HepG2 (cell line): Measurements from ENCODE around the gene PLEKHH1. TPM values are rescaled to one million over a fixed set of nuclear protein-coding genes. Genes with fewer than 3 reads are reported as not detected.

ENCODE experiments used
- ATAC-seq: fragments of 200-7000 bp; cut with Tn5 transposase; 3 replicates; pipeline ENCODE4 v1.9.1; 2020; ENCODE audit warnings: mild to moderate bottlenecking, moderate library complexity
- BruUV-seq: library from RNA; stranded (reverse); fragments of 400-500 nt; replicated peaks from 2 replicates; lab custom pipeline; 2021; lab: Mats Ljungman, UMichigan
- CTCF ChIA-PET: fragments of 300-600 bp; formaldehyde crosslinking; extraction: SDS; loops from one replicate; lab custom pipeline; 2021; ENCODE audit warnings: low total read pairs, inconsistent platforms, low intra/inter-chr PET ratio; lab: Yijun Ruan, JAX
- POLR2A ChIA-PET: fragments of 350-600 bp; sonication (Branson Sonifier 250); formaldehyde crosslinking; loops from one replicate; lab custom pipeline; 2020; ENCODE audit warnings: antibody characterized with exemption, inconsistent platforms; lab: Yijun Ruan, JAX
- DNase-seq: peaks from one replicate; pipeline ENCODE4 v3.0.0-alpha.2; 2015; ENCODE audit warnings: low spot score
- FAIRE-seq: peaks from 3 replicates; lab custom pipeline; 2011; peaks lifted over from hg19 to GRCh38; lab: Jason Lieb, UNC
- H2AFZ ChIP-seq: one replicate; pipeline ENCODE4 v1.6.1; 2011; ENCODE audit warnings: low read length, inconsistent platforms
- H3K27ac ChIP-seq: fragments of 300-600 bp; 3 replicates; pipeline ENCODE4 v1.8.0; 2011; ENCODE audit warnings: mixed run types, mild to moderate bottlenecking, mixed read lengths, low read length, inconsistent platforms; ENCODE audit not compliant: insufficient read depth; ENCODE audit errors: extremely low read length
- H3K27me3 ChIP-seq, 2 experiments: fragments of 200-600 bp in 1 of 2; 2 replicates in 1 of 2; 3 replicates in 1 of 2; pipeline versions ENCODE4 v1.6.0 to v1.8.0; 2011; ENCODE audit warnings: low read length in 2 of 2, mild to moderate bottlenecking in 2 of 2, moderate library complexity in 2 of 2, inconsistent platforms in 1 of 2; ENCODE audit not compliant: insufficient read depth in 2 of 2, control insufficient read depth in 1 of 2
- H3K36me3 ChIP-seq, 2 experiments: fragments of 200-600 bp in 1 of 2; replicated peaks in 1 of 2; 2 replicates in 1 of 2; 3 replicates in 1 of 2; pipeline versions ENCODE4 v1.5.1 to v1.8.0; 2011; ENCODE audit warnings: low read length in 2 of 2, inconsistent platforms in 1 of 2; ENCODE audit not compliant: insufficient read depth in 2 of 2, control insufficient read depth in 1 of 2
- H3K4me1 ChIP-seq: 2 replicates; pipeline ENCODE4 v1.5.1; 2012; ENCODE audit warnings: low read length, inconsistent platforms; ENCODE audit not compliant: insufficient read depth
- H3K4me2 ChIP-seq: 2 replicates; pipeline ENCODE4 v1.6.0; 2011; ENCODE audit warnings: low read depth, low read length, inconsistent platforms
- H3K4me3 ChIP-seq, 3 experiments: fragments of 200-600 bp in 1 of 3; sonication (generic), shearing (Covaris generic) in 1 of 3; replicated peaks in 1 of 3; 2 replicates each; pipeline ENCODE4 v1.5.1; 2011 to 2016; ENCODE audit warnings: low read length in 3 of 3, inconsistent platforms in 2 of 3, low read depth in 2 of 3, mild to moderate bottlenecking in 2 of 3, control low read depth in 1 of 3, mixed read lengths in 1 of 3; ENCODE audit not compliant: insufficient read depth in 1 of 3
- H3K79me2 ChIP-seq: one replicate; pipeline ENCODE4 v1.6.1; 2011; ENCODE audit warnings: low read length, inconsistent platforms; ENCODE audit not compliant: insufficient read depth
- H3K9ac ChIP-seq: 2 replicates; pipeline ENCODE4 v1.6.0; 2011; ENCODE audit warnings: mild to moderate bottlenecking, low read depth, low read length, inconsistent platforms; ENCODE audit not compliant: insufficient read depth
- H3K9me3 ChIP-seq: 2 replicates; pipeline ENCODE4 v1.5.1; 2012; ENCODE audit warnings: mild to moderate bottlenecking, low read length
- H4K20me1 ChIP-seq: 2 replicates; pipeline ENCODE4 v1.6.0; 2011; ENCODE audit warnings: inconsistent platforms, mild to moderate bottlenecking, low read length, moderate library complexity; ENCODE audit not compliant: insufficient read depth
- BORCS8-MEF2B ChIP-seq: sonication (generic); formaldehyde crosslinking; IDR thresholded peaks from 2 replicates; pipeline ENCODE4 v1.8.0; 2022; ENCODE audit warnings: mild to moderate bottlenecking, missing genetic modification reagents
- CHCHD3 ChIP-seq: sonication (generic); formaldehyde crosslinking; IDR thresholded peaks from 2 replicates; pipeline ENCODE4 v1.8.0; 2022; ENCODE audit warnings: mild to moderate bottlenecking, missing genetic modification reagents, moderate library complexity
- CREB1 ChIP-seq, 2 experiments: fragments of 450-650 bp in 1 of 2; IDR thresholded peaks; 2 replicates each; pipeline ENCODE4 v1.6.1; 2016 to 2017; ENCODE audit warnings: control low read depth in 1 of 2, mild to moderate bottlenecking in 1 of 2, missing compliant biosample characterization in 1 of 2, missing genetic modification characterization in 1 of 2
- HHEX ChIP-seq: IDR thresholded peaks from 2 replicates; pipeline ENCODE4 v1.6.1; 2016; ENCODE audit warnings: control low read depth
- HNRNPLL ChIP-seq: fragments of 200-400 bp; formaldehyde crosslinking; IDR thresholded peaks from 2 replicates; pipeline ENCODE4 v1.6.1; 2017; ENCODE audit warnings: mild to moderate bottlenecking, low read depth, low read length; ENCODE audit not compliant: poor library complexity, severe bottlenecking
- PRMT3 ChIP-seq: sonication (generic); formaldehyde crosslinking; IDR thresholded peaks from 2 replicates; pipeline ENCODE4 v1.8.1; 2022; ENCODE audit warnings: low read depth, mild to moderate bottlenecking, moderate library complexity, missing genetic modification reagents, borderline replicate concordance
- RELA ChIP-seq: sonication (generic); formaldehyde crosslinking; IDR thresholded peaks from 2 replicates; pipeline ENCODE4 v1.4.0; 2020; ENCODE audit warnings: missing genetic modification reagents
- REPIN1 ChIP-seq: sonication (generic); formaldehyde crosslinking; IDR thresholded peaks from 2 replicates; pipeline ENCODE4 v1.8.0; 2022; ENCODE audit warnings: missing genetic modification reagents, low read depth, mild to moderate bottlenecking, borderline replicate concordance
- SRSF9 ChIP-seq: fragments of 200-400 bp; formaldehyde crosslinking; IDR thresholded peaks from 2 replicates; pipeline ENCODE4 v1.6.1; 2018; ENCODE audit warnings: borderline replicate concordance, mild to moderate bottlenecking, low read depth, low read length; ENCODE audit not compliant: insufficient read depth, poor library complexity, severe bottlenecking
- ZFP90 ChIP-seq: sonication (generic); formaldehyde crosslinking; IDR thresholded peaks from 2 replicates; pipeline ENCODE4 v1.8.0; 2022; ENCODE audit warnings: missing genetic modification reagents, mild to moderate bottlenecking, inconsistent platforms, borderline replicate concordance
- ZNF292 ChIP-seq: sonication (generic); formaldehyde crosslinking; IDR thresholded peaks from 2 replicates; pipeline ENCODE4 v1.8.1; 2022; ENCODE audit warnings: mild to moderate bottlenecking, low read depth, missing genetic modification reagents, borderline replicate concordance
- ZNF670 ChIP-seq: sonication (generic); formaldehyde crosslinking; IDR thresholded peaks from 2 replicates; pipeline ENCODE4 v1.8.0; 2022; ENCODE audit warnings: mild to moderate bottlenecking, missing genetic modification reagents, borderline replicate concordance
- ZNF792 ChIP-seq: IDR thresholded peaks from 2 replicates; pipeline ENCODE4 v1.6.1; 2016
- WGBS: methylation state at CpG from one replicate; pipeline ENCODE4 v1.1.6; 2017; ENCODE audit warnings: low lambda C conversion rate; 5-methylcytosine and 5-hydroxymethylcytosine counted together
- in situ Hi-C: cut with HindIII; loops from 2 replicates; pipeline ENCODE4 v1.10.0; 2017; ENCODE audit warnings: low pct_unique_long_range_greater_than_20kb; ENCODE audit not compliant: extremely low pct_ligation_motif_present
- intact Hi-C: fragments of 100-400 bp; cut with micrococcal nuclease; formaldehyde crosslinking; loops from one replicate; pipeline ENCODE4 v1.10.0; 2022; ENCODE audit not compliant: unreplicated experiment
- polyA plus RNA-seq, 8 experiments: library from polyadenylated mRNA; depleted of rRNA in 3 of 8; stranded (reverse) in 7 of 8; unstranded in 1 of 8; fragments of >200 nt; fragmentation: Illumina TruSeq in 4 of 8; extraction: Trizol in 4 of 8; gene quantifications; 2 replicates each; pipeline versions ENCODE4 v1.2.1 to v1.2.3, GENCODE V29; 2011 to 2016; ENCODE audit warnings: low read depth in 4 of 8, missing spikeins in 1 of 8, mixed read lengths in 1 of 8; ENCODE audit not compliant: insufficient read depth in 1 of 8
- total RNA-seq, 5 experiments: library from RNA; depleted of rRNA; stranded (reverse); fragments of >200 nt; fragmentation: Illumina TruSeq; extraction: Trizol; gene quantifications; 2 replicates each; pipeline ENCODE4 v1.2.3, GENCODE V29; 2016; ENCODE audit warnings: low read depth in 1 of 5
- TF ChIP-seq, protein P1 (sequence below): sonication (generic); formaldehyde crosslinking; IDR thresholded peaks from 2 replicates; pipeline ENCODE4 v1.4.0; 2020; ENCODE audit warnings: mild to moderate bottlenecking, low read depth, missing genetic modification reagents
- TF ChIP-seq, protein P2 (sequence below): sonication (generic); formaldehyde crosslinking; IDR thresholded peaks from one replicate; pipeline ENCODE4 v1.5.1; 2020; ENCODE audit warnings: mild to moderate bottlenecking, missing genetic modification reagents; ENCODE audit errors: not compliant biosample characterization

The PLEKHH1 gene
- total and polyA plus RNA-seq, 2 of the 13 experiments (the other 11 are each of a cell fraction or from before 2014, with no cell fraction given) = 8.6 to 15.8 TPM

DNA sequence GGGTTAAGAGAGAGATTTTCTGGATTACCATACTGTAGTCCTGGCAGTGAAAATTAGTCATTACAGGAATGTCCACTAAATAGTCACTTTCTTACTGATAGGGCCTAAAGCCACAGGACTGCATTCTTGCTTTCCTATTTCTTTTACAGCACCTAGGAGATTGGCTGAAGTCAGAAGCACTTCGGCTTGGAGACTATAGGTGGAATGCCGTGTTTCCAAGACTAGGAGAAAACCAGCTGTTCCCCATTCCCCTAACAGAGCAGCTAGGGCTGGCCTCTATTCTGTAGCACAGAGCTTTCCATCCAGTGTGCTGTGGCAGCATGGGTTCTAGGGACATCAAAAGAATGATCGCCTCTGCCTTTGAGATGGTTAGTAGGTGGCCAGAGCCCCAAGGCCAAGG is 51.9 kb downstream of the PLEKHH1 start (continued):
- TF ChIP-seq, protein P1, sequence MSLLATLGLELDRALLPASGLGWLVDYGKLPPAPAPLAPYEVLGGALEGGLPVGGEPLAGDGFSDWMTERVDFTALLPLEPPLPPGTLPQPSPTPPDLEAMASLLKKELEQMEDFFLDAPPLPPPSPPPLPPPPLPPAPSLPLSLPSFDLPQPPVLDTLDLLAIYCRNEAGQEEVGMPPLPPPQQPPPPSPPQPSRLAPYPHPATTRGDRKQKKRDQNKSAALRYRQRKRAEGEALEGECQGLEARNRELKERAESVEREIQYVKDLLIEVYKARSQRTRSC (CRISPR knock-in tag) = no peak
- no peak for TF ChIP-seq CHCHD3 (CRISPR knock-in tag)
- no peak for TF ChIP-seq BORCS8-MEF2B
- no peak for TF ChIP-seq ZNF670
- no peak for TF ChIP-seq HHEX
- TF ChIP-seq ZNF292 (CRISPR knock-in tag) = no peak

DNA sequence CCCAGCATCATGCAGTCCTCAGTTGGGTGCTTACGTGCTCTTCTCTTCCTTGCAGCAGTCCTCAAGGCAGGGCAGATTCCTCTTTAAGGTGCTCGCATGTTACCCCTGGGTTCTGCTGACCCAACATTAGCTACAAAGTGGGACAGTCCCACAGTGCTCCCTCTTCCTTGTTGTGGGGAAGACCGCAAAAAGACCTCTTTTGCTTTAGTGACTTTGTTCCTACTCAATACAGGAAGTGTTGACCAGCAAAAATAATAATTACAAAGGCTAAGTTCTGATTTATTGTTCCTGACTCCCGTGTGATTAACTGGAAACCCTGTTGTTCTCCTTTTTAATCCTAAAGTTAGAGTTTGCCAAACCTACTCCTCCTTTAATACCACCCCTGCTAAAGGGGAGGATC is 53.3 kb downstream of the PLEKHH1 start:
- ChIA-PET POLR2A (no interaction called here), CTCF (interaction anchor here (3.5 kb wide), 1 partner anchor 80 kb away, joined by 49 read pairs; no protein-coding TSS in a partner anchor)
- H3K27me3 ChIP-seq = no peaks in the 10 kb centered on the region
- WGBS = 91% methylated on average over 4 of the region's 4 CpGs
- intact Hi-C loops = no loop called here
- in situ Hi-C loops = loop anchor here (10.0 kb wide), 2 partner anchors 78 to 118 kb away; partner anchors contain the start of gene RDH12
- no TSS peak for BruUV-seq
- no peak overlapping the region for H3K4me3 ChIP-seq
- FAIRE-seq (no peak), ATAC-seq (no peak), DNase-seq (no peak)
- no peak overlapping the region for H3K9ac ChIP-seq
- H3K27ac ChIP-seq = no peak overlapping the region
- no peaks in the 10 kb centered on the region for H4K20me1 ChIP-seq
- H3K36me3 ChIP-seq = peaks cover 4 to 9% of the 10 kb centered on the region in 2 experiments; a peak in 3 of 5 replicates
- H3K4me1 ChIP-seq = peaks cover 19% of the 10 kb centered on the region
- H2AFZ ChIP-seq = no peak overlapping the region
- no peaks in the 10 kb centered on the region for H3K79me2 ChIP-seq
- H3K9me3 ChIP-seq = no peaks in the 10 kb centered on the region
- H3K4me2 ChIP-seq = no peak overlapping the region
- TF ChIP-seq REPIN1 (CRISPR knock-in tag) (no peak), SRSF9 (no peak), PRMT3 (CRISPR knock-in tag) (no peak), RELA (CRISPR knock-in tag) (no peak), ZFP90 (no peak), CREB1 (IDR thresholded peaks at IDR 0.05) (no peak), CREB1 (CRISPR knock-in tag; IDR thresholded peaks at IDR 0.05) (no peak), ZNF792 (CRISPR knock-in tag) (no peak), HNRNPLL (no peak)
- TF ChIP-seq, protein P2, sequence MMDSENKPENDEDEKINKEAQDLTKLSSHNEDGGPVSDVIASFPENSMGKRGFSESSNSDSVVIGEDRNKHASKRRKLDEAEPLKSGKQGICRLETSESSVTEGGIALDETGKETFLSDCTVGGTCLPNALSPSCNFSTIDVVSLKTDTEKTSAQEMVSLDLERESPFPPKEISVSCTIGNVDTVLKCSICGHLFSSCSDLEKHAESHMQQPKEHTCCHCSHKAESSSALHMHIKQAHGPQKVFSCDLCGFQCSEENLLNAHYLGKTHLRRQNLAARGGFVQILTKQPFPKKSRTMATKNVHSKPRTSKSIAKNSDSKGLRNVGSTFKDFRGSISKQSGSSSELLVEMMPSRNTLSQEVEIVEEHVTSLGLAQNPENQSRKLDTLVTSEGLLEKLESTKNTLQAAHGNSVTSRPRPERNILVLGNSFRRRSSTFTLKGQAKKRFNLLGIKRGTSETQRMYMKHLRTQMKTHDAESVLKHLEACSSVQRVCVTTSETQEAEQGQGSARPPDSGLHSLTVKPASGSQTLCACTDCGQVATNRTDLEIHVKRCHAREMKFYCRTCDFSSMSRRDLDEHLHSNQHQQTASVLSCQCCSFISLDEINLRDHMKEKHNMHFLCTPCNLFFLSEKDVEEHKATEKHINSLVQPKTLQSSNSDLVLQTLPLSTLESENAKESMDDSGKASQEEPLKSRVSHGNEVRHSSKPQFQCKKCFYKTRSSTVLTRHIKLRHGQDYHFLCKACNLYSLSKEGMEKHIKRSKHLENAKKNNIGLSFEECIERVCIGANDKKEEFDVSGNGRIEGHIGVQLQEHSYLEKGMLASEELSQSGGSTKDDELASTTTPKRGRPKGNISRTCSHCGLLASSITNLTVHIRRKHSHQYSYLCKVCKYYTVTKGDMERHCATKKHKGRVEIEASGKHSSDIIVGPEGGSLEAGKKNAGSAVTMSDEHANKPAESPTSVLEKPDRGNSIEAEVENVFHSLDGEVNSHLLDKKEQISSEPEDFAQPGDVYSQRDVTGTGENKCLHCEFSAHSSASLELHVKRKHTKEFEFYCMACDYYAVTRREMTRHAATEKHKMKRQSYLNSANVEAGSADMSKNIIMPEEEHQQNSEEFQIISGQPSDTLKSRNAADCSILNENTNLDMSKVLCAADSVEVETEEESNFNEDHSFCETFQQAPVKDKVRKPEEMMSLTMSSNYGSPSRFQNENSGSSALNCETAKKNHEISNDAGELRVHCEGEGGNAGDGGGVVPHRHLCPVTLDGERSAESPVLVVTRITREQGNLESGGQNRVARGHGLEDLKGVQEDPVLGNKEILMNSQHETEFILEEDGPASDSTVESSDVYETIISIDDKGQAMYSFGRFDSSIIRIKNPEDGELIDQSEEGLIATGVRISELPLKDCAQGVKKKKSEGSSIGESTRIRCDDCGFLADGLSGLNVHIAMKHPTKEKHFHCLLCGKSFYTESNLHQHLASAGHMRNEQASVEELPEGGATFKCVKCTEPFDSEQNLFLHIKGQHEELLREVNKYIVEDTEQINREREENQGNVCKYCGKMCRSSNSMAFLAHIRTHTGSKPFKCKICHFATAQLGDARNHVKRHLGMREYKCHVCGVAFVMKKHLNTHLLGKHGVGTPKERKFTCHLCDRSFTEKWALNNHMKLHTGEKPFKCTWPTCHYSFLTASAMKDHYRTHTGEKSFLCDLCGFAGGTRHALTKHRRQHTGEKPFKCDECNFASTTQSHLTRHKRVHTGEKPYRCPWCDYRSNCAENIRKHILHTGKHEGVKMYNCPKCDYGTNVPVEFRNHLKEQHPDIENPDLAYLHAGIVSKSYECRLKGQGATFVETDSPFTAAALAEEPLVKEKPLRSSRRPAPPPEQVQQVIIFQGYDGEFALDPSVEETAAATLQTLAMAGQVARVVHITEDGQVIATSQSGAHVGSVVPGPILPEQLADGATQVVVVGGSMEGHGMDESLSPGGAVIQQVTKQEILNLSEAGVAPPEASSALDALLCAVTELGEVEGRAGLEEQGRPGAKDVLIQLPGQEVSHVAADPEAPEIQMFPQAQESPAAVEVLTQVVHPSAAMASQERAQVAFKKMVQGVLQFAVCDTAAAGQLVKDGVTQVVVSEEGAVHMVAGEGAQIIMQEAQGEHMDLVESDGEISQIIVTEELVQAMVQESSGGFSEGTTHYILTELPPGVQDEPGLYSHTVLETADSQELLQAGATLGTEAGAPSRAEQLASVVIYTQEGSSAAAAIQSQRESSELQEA (CRISPR knock-in tag) = no peak
